HG03066 (cell line): ENCODE measurements around the gene PRPH.
"Not testable (repeated sequence)": the region's sequence is repeated elsewhere in the genome, so short reads cannot be mapped to it uniquely, and the experiment has no call there.

Source experiments
- ATAC-seq: cut with Tn5 transposase; IDR thresholded peaks from one replicate; pipeline ENCODE4 v1.9.1; 2021; ENCODE audit warnings: low read depth; ENCODE audit not compliant: unreplicated experiment

PRPH gene

DNA sequence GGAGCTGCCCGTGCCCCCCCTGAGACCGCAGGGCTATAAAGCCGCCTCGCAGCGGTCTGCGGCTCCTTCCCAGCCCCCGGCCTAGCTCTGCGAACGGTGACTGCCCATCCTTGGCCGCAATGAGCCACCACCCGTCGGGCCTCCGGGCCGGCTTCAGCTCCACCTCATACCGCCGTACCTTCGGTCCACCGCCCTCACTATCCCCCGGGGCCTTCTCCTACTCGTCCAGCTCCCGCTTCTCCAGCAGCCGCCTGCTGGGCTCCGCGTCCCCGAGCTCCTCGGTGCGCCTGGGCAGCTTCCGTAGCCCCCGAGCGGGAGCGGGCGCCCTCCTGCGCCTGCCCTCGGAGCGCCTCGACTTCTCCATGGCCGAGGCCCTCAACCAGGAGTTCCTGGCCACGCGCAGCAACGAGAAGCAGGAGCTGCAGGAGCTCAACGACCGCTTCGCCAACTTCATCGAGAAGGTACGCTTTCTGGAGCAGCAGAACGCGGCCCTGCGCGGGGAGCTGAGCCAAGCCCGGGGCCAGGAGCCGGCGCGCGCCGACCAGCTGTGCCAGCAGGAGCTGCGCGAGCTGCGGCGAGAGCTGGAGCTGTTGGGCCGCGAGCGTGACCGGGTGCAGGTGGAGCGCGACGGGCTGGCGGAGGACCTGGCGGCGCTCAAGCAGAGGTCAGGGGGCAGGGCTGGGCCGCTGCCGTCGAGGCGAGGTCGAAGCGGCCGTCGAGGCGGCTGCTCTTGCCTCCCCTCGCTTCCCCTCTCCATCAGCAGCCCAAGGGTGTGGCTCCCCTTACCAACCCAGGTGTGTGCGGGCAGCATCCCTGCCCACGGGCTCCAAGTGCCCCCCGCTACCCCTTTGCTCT lies at the start of gene PRPH:
PRPH (plus strand) TSS at position 66 of the 855 bp plus-strand sequence; CDS start at position 120, 54 bp downstream.
- no peak for ATAC-seq

DNA sequence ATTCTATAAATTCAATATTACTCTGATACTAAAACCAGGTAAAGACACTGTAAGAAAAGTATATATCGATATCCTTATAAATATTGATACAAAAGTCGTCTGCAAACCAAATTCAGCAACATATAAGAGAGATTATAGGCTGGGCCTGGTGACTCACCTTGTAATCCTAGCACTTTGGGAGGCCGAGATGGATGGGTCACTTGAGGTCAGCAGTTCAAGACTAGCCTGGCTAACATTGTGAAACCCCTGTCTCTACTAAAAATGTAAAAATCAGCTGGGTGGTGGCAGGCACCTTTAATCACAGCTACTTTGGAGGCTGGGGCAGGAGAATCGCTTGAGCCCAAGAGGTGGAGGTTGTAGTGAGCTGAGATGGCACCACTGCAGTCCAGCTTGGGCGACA lies 43.6 kb upstream of the PRPH start:
- no peak for ATAC-seq

DNA sequence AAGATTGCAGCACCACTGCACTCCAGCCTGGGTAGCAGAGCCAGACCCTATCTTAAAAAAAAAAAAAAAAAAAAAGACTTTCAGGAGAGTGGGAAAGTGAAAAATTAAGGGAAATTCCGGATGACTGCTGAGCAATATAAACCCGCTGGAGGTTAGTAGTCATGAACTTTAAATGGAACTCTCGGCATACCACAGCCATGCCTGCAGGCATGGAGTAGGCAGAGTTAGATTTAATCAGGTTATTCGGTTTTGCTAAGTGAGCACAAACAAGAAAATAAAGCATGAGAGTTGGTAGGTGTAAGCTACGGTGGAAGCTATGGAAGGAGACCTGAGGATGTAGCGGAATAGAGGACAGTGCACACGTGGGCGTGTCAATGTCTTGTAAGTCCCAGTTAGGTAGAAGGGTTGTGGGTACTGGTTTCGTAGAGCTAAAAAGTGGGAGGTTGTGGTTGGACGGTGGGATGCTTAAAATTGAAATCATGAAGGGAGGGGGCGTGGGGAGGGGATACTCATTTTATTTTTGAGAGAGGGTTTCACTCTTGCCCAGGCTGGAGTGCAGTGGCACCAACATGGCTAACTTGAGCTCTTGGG lies 41.8 kb upstream of the PRPH start:
- no peak for ATAC-seq

DNA sequence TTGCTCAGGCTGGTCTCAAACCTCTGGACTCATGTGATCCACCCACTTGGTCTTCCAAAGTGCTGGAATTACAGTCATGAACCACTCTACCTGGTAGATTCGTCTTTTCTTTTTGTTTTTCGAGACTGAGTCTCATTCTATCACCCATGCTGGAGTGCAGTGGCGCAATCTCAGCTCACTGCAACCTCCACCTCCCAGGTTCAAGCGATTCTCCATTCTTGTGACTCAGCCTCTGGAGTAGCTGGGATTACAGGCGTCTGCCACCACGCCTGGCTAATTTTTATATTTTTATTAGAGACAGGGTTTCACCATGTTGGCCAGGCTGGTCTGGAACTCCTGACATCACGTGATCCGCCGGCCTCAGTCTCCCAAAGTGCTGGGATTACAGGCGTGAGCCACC lies 39.5 kb upstream of the PRPH start:
- not testable (repeated sequence) for ATAC-seq

DNA sequence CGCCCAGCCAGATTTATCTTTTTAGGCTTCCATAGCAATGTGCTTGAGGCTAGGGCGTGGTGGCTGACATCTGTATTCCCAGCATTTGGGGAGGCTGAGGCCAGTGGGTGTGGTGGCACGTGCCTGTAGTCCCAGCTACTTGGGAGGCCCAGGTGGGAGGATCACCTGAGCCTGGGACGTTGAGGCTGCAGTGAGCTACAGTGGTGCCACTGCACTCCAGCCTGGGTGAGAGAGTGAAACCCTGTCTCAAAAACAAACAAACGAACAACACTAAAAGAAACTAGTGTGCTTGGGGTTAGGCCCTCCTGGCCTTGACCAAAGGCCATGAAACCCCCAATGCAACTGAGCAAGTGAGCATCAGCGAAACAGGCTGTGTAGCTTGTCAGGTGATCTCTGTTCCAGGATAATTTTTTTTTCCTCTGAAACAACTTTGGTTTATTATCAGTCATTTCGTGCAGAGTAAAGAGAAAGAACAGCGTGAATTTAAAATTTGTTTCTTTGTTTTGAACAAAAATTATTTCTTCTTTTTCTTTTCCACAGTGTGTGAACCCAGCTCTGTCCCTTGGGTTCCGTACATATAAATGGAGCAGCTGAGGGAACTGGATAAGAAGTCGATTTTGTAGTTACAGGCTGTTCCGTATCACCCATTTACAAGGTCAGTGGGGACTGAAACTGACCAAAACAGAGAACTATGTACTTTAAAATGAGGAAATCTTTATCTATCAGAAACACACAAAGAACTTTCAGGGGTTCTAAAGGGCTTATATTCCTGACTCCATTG lies 38.9 kb upstream of the PRPH start:
- no peak for ATAC-seq

DNA sequence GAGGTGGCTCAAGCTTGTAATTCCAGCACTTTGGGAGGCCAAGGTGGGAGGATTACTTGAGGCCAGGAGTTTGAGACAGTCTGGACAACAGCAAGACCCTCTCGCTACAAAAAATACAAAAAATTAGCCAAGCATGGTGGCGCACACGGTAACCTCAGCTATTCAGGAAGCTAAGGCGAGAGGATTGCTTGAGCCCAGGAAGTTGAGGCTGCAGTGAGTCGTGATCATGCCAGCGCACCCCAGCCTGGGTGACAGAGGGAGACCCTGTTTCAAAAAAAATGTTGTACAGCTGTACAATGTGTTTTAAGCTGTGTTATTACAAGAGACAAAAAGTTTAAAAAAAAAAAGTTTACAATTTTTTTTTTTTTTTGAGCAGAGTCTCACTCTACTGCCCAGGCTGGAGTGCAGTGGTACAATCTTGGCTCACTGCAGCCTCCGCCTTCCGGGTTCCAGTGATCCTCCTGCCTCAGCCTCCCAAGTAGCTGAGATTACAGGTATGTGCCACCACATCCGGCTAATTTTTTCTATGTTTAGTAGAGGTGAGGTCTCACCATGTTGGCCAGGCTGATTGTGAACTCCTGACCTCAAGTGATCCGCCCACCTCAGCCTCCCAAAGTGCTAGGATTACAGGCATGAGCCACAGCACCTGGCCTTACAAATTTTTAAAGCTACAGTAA lies 37.3 kb upstream of the PRPH start:
- ATAC-seq: not testable (repeated sequence)

DNA sequence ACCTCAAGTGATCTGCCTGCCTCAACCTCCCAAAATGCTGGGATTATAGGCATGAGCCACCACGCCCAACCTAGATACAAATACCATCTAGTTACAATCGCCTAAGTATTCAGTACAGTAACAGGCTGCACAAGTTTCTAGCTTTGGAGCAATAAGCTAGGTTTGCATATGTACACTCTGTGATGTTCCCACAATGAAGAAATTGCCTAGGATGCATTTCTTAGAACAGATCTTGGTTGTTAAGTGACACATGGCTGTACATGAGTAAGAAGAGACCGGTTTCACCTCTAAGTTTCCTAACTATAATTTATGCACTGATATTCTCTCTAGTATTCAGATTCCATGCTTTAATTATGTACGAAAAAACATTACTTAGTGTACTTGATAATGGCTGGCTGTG lies 35.5 kb upstream of the PRPH start:
- ATAC-seq: no peak

DNA sequence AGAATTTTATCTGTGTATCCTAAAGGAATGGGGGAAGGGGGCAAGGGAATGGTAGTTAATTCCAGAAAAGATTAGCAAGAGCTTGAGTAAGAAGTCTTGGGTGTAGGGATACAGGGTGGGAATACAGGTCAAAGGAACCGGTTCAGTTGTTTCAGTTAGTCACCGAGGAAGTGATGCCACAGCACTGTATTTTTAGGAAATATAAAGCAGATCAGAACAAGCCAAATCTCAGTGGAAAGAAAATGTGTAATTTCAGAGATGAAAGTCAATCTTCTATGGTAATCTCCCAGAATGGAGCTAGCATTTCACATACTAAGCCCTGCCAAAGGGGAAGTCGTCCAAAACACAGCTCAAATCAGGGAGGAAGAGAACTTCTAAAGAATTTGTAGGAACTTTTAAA lies 34.8 kb upstream of the PRPH start:
- ATAC-seq: no peak

DNA sequence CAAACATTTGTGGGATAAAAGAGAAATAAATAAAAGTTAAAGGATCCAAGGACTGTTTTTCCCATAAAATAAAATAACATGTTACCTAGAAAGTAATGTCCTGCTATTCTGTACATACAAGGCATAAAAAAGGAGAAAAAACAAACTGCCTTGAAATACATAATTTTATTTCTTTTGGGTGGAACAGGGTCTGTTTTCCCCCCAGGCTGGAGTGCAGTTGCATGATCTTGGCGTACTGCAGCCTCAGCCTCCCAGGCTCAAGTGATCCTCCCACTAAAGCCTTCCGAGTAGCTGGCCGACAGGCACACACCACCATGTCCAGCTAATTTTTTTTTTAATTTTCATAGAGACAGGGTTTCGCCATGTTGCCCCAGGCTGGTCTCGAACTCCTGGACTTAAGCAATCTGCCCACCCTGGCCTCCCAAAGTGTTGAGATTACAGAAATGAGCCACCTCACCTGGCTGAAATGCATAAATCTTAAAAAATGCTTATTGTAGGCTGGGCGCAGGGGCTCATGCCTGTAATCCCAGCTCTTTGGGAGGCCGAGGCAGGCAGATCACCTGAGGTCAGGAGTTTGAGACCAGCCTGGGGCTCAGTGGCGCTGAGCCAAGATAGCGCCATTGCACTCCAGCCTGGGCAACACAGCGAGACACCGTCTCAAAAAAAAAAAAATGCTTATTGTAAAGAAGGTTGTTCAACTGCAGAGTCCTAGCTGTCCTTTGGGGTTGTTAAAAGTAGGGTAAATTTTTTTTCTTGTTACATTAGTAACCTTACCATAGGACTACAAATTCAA lies 34.2 kb upstream of the PRPH start:
- ATAC-seq: no peak

DNA sequence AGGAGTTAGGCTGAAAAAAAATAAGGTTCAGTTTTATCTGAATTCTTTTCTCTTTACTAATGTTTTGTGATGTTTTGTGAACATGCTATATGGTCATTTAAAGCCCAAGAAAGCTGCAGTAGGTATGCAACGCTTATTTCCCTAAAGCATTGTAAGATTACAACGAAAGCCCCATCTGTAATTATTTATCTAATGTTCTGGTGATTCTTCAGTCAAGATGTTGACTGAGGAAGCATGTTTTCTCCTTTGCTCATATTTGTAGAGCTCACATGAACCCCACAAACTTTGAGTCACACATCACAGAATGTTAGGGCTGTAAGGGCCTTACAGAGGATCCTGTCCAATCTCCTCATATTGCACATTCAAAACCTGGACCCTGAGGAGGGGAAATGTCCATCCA lies 33.2 kb upstream of the PRPH start:
- no peak for ATAC-seq

DNA sequence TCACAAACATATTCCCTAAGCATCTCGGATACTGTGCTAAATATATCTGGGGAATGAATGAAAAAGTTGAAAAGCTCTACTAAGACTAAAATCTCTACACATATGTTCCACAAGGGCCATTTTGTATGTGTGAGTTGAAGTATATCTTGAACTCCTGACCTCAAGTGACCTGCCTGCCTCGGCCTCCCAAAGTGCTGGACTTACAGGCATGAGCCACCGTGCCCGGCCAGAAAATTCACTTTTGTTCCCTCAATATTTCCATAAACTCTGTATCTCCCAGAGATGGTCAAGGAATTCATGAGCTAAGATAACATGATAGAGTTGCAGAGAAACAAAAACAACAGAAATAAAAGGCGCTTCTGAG lies 31.6 kb upstream of the PRPH start:
- ATAC-seq: no peak

DNA sequence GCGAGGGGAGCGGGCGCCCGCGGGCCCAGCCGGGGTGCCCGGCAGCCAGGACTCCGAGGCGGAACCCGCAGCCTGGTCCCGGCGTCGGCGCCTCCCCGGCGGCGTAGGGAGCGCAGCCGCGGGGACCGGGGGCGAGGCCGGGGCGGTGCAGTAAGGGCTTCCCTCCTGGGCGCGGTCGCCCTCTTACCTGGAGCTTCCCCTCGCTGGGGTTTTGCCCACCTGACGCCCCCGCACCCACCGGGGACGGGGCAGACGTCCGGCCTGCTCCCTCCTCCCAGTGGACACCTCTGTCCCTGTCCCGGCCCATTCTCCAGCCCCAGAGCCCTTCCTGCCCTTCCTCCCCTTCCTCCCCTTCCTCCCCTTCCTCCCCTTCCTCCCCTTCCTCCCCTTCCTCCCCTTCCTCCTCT lies 30.5 kb upstream of the PRPH start:
- peak; percentile 23 for ATAC-seq

DNA sequence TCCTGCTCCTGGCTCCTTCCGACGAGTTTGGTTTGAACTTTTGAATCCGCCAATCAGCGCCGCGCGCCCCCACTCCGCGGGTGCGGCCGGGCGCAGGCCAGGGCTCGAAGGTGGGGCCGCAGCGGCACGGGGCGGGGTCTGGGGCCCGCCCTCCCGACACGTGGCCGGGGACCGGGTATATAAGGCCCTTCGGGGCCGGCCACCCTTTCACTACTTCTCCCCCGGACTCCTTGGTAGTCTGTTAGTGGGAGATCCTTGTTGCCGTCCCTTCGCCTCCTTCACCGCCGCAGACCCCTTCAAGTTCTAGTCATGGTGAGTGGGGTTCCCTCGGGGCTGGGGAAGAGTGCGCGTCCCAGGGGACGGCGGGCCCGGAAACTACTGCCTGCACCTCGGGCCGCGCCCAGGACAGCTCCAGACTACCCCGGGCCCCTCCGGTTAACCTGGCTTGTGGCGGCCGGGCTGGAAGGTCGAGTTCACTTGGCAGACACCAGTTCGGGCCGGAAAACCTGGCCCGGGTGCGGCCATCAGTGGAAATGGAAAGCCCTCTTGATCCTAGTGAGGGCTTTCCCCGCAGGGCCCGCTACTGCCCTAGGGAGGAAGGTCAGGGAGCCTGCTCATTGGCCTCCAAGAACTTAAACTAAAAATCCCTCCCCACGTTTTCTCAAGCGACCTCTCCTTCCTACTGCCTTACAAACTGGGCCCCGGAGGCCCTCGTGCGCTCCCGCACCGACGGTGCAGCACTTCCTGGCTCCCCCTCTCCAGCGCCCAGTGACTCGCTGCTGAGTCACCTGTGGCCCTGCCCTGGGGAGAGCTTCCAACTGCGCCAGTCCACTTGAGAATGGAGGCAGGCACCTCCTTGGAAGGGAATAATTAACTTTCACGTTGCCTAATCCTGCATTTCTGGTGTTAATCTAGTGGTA lies 29.8 kb upstream of the PRPH start, which contains the start of gene TUBA1C:
TUBA1C (plus strand) TSS at position 210 of the 920 bp plus-strand sequence; CDS start at position 310, 100 bp downstream.
- peak; percentile 77 for ATAC-seq

DNA sequence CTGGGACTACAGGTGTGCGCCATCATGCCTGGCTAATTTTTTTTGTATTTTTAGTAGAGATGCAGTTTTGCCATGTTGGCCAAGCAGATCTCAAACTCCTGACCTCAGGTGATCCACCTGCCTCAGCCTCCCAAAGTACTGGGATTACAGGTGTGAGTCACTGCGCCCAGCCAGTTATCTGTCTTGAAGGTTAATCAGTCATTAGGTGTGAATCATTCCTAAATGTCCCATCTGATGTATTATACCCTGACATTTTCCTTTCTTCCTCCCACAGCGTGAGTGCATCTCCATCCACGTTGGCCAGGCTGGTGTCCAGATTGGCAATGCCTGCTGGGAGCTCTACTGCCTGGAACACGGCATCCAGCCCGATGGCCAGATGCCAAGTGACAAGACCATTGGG lies 25.8 kb upstream of the PRPH start:
- not testable (repeated sequence) for ATAC-seq

DNA sequence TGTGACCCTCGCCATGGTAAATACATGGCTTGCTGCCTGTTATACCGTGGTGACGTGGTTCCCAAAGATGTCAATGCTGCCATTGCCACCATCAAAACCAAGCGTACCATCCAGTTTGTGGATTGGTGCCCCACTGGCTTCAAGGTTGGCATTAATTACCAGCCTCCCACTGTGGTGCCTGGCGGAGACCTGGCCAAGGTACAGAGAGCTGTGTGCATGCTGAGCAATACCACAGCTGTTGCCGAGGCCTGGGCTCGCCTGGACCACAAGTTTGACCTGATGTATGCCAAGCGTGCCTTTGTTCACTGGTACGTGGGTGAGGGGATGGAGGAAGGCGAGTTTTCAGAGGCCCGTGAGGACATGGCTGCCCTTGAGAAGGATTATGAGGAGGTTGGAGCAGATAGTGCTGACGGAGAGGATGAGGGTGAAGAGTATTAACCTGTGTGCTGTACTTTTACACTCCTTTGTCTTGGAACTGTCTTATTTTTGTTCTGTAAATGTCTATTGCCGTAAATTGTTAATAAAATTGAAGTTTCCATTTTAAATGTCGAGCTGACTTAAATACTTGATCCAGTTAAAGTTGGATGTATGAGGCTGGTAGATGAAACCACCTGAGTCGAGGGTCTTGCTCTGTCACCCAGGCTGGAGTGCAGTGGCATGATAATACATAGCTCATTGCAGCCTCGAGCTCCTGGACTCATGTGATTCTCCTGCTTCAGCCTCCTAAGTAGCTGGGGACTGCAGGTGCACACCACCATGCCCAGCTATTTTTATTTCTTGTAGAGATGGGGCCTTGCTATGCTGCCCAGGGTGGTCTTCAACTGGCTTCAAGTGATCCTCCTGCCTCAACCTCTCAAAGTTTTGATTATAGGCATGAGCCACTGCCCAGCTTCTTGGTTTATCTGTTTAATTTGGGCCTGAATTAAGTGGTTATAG lies 21.9 kb upstream of the PRPH start:
- no peak for ATAC-seq

DNA sequence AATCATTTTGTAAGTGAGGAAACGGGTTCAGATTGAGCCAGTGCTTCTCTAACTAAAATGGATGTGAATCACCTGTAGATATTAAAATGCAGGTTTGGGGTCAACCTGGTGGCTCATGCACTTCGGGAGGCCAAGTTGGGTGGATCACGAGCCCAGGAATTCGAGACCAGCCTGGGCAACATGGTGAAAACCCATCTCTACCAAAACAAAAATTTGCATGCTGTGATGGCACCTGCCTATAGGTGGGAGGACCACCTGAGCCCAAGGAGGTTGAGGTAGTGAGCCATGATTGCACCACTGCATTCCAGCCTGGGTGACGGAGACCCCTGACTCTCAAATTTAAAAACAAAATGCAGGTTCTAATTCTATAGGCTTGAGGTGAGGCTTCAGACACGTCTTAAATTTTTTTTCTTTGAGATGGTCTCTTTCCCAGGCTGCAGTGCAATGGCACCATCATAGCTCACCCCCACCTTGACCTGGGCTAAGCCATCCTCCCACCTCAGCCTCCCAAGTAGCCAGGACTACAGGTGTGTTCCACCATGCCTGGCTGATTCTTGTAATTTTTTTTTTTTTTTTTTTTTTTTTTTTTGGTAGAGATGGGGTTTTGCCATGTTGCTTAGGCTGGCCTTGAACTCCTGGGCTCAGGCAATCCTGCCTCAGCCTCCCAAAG lies 21.1 kb upstream of the PRPH start:
- ATAC-seq: no peak

DNA sequence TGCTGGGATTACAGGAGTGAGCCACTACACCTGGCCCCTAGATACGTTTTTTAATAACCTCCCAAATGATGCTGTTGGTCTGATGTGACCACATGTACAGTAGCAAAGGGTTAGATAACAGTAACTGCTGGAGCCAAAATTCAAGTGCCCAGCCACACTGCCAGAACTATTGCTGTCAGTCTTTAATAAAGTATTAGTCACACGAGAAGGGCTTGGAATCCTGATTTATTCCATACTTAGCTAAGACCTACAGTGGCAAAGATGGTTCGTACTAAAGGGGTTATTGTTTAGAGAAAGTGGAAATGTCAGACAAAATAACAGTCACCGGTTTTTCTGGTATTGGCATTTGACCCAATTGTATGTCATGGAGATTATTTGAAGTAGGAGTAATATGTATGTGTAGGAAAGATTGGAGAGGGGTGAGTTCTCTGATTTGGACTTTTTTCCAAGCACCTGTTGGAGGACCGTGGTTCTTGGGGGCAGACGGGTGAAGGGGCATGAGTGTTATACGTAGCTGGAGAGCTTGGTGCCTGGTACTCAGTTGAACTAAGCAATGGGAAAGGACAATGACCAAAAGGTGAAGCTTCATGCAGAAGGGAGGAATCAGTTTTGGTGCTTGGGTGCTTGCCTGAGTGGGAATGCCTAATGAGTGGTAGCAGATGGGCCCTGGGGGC lies 20.4 kb upstream of the PRPH start:
- ATAC-seq: no peak
